NB4 (cell line): ENCODE measurements around the gene ADAMTS3.

ENCODE experiments used
- DNase-seq: peaks from one replicate; pipeline ENCODE4 v3.0.0; 2010; ENCODE audit warnings: low read depth
- H3K4me3 ChIP-seq: one replicate; pipeline ENCODE4 v1.5.1; 2011; ENCODE audit warnings: mild to moderate bottlenecking, low read depth, low read length, moderate library complexity
- CTCF ChIP-seq: IDR thresholded peaks from one replicate; pipeline ENCODE4 v1.5.1; 2012; ENCODE audit warnings: low read depth, low read length
- MAX ChIP-seq: IDR thresholded peaks from 2 replicates; pipeline ENCODE4 v1.6.1; 2011; ENCODE audit warnings: low read depth, low read length
- MYC ChIP-seq: IDR thresholded peaks from 2 replicates; pipeline ENCODE4 v1.6.1; 2011; ENCODE audit warnings: low read depth, low read length
- POLR2A ChIP-seq: IDR thresholded peaks from 2 replicates; pipeline ENCODE4 v1.6.1; 2011; ENCODE audit warnings: mild to moderate bottlenecking; ENCODE audit not compliant: insufficient read length; ENCODE audit errors: extremely low read depth

The ADAMTS3 gene

DNA sequence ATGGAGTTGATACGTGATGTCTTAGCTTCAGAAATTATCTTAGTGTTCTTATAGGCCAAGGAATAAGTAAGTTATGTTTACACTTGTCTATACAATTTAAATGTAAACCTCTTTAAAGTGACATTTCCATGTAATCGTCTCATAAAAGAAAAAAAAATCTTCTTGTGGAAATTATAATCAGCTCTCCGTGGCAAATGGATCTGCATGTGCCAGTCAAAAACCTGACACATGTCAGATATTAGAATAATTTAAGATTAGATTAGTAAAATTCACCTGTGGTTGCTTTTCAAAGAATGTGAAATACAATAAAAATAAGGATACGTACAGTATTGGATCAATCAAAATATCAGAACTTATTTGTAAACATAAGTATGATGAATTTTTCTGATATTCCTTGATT lies 263.9 kb downstream of the ADAMTS3 start:
- DNase-seq = no peak
- TF ChIP-seq MYC = no peak
- TF ChIP-seq POLR2A = no peak
- no peak for TF ChIP-seq MAX
- no peak for TF ChIP-seq CTCF
- H3K4me3 ChIP-seq = no peak overlapping the region

DNA sequence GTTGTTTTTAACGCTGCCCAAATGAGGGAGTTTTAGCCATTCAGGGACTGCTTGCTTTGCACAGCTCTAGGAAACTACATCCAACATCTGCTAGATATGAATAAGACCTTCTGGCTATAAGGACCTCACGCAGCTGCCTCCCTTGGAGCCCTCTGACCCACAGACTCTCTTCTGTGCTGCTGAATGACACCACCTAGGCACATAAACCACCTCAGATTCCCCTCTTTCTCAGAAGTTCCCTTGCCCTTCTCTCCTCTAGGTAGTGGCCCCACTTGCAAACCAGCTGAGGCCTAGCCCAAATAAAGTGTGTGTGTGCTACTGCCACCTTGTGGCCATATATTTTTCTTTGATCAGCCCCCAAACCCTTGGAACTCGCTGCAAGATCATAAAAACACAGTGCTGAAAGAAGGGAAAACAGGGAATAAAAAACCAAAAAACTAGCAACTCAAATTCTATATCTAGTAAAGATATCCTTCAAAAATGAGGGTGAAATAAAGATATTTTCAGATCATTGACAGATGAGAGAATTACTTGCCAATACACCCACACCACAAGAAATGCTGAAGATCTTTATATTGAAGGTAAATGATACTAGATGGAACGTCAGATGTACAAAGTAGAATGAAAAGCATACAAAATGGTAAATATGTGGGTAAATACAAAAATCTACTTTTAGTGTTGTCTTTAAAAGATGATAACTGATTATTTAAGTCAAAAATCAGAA lies 265.9 kb downstream of the ADAMTS3 start:
- peak; percentile 49 for DNase-seq
- TF ChIP-seq CTCF (peak; percentile 55), MYC (no peak)
- H3K4me3 ChIP-seq = no peak overlapping the region

GRCh38 chr4:72301759-72302158 lies 267.3 kb downstream of the ADAMTS3 start:
- no peak overlapping the region for H3K4me3 ChIP-seq
- TF ChIP-seq CTCF = no peak
- no peak for TF ChIP-seq MYC
- TF ChIP-seq MAX = no peak
- TF ChIP-seq POLR2A = no peak
- DNase-seq = no peak

DNA sequence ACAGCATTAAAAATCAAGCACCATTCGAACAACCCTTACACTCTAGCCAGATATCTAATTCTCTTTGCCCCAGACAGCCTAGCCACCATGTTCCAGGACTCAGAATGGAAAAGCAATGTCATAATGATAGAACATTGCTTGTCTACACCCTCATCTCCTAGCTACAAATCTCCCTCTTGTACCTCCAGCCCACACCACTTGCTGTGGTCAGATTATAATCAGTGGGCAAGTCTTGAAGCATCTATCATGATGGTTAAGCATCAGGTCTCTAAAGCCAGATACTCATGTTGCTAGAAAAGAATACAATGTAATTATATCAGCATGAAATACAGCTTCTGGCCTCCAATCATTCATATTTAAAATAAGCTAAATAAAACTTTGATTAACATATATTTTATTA lies 268.9 kb downstream of the ADAMTS3 start:
- no peak overlapping the region for H3K4me3 ChIP-seq
- no peak for DNase-seq
- TF ChIP-seq POLR2A (no peak), MAX (no peak), CTCF (no peak), MYC (no peak)

DNA sequence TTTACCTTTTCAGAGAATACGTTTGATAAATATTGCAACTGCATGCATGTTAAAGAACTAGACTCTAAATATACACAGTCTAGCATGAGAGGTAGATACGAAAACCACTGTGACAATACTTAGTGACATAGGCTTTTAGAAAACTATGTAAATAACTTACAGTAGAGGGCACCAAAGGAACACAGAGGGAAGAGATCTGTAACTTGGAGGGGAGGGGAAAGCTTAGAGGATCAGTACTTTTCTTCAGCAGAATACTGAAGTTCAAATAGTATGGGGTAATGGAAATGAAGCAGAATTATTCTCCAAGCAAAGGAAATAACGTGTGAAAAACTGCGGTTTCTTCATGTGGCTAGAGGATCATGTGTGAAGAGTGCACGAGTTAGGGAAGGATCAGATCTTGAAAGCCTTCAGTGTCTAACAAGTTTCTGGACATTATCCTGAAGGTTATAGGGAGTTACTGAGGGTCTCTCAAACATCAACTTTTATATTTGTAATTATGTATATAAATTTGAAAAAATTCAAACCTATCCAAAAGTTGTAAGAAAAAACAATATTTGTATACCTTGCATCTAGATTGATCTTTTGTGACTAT lies 273.0 kb downstream of the ADAMTS3 start:
- TF ChIP-seq POLR2A (no peak), CTCF (peak; percentile 14)
- H3K4me3 ChIP-seq = no peak overlapping the region
- peak; percentile 49 for DNase-seq

DNA sequence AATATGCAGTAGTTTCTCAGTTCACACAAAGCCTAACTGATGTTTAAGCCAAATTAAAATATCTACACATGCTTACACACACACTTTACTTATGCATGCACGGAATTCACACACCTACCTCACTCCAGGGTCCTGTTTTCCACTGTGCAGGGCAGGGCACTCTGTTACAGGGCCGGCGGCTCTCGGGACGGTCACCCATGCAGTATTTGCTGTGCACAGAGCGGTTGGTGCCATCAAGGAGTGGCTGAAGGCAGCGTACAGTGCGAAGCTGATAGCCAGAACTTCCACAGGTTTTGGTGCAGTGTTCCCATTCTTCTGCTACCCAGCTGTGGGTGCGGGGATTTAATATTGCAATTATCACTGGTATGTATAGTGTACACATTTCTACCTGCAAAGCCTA lies 278.3 kb downstream of the ADAMTS3 start:
- DNase-seq = no peak
- TF ChIP-seq CTCF (no peak), POLR2A (no peak), MYC (no peak)
- no peak overlapping the region for H3K4me3 ChIP-seq
